Pancreas (tissue), 10 donors: ENCODE measurements around the gene IMMP2L. TPM values are rescaled to one million over a fixed set of nuclear protein-coding genes. Genes with fewer than 3 reads are reported as not detected.
"Not testable (repeated sequence)": the region's sequence is repeated elsewhere in the genome, so short reads cannot be mapped to it uniquely, and the experiment has no call there.

Source experiments
- ATAC-seq, 4 donors: fragments of 200-7000 bp; cut with Tn5 transposase; one replicate each; pipeline versions ENCODE4 v1.8.0 to v1.9.1; 2020; ENCODE audit warnings: mild to moderate bottlenecking in 4 of 4, moderate library complexity in 4 of 4
- DNase-seq, 6 donors: peaks; one replicate each; pipeline ENCODE4 v3.0.0-alpha.2; 2020
- FAIRE-seq: peaks from 2 replicates; lab custom pipeline; 2012; peaks lifted over from hg19 to GRCh38; lab: Jason Lieb, UNC
- H3K27ac ChIP-seq, 4 donors: fragments of 200-600 bp; sonication (generic); 1 replicate in 3 of 4; 2 replicates in 1 of 4; pipeline versions ENCODE4 v1.5.0 to v1.8.0; 2020
- H3K27me3 ChIP-seq, 4 donors: fragments of 200-600 bp; one replicate each; pipeline ENCODE4 v1.8.0; 2021
- H3K36me3 ChIP-seq, 3 donors: fragments of 200-600 bp; sonication (generic) in 1 of 3; one replicate each; pipeline versions ENCODE4 v1.5.0 to v1.8.0; 2020 to 2021
- H3K4me1 ChIP-seq, 3 donors: fragments of 200-600 bp; one replicate each; pipeline ENCODE4 v1.8.0; 2021
- H3K4me3 ChIP-seq, 4 donors: fragments of 200-600 bp; sonication (generic) in 2 of 4; one replicate each; pipeline versions ENCODE4 v1.5.0 to v1.8.0; 2020 to 2021
- H3K9me3 ChIP-seq, 4 donors: fragments of 200-600 bp; one replicate each; pipeline ENCODE4 v1.8.0; 2021
- WGBS, 2 donors: extraction: QIAGEN DNeasy Blood & Tissue Kit; methylation state at CpG; one replicate each; pipeline ENCODE4 v1.1.7; 2013; 5-methylcytosine and 5-hydroxymethylcytosine counted together
- intact Hi-C, 3 donors: fragments of 100-400 bp; cut with DNase I; formaldehyde crosslinking; loops; one replicate each; pipeline versions ENCODE4 v1.11.1 to v1.14.2; 2022
- polyA plus RNA-seq, 2 donors: library from polyadenylated mRNA; stranded (reverse); fragments of 200-250 nt; gene quantifications; one replicate each; pipeline ENCODE4 v1.2.3, GENCODE V29; 2013
- total RNA-seq, 6 donors: library from RNA; stranded (reverse); fragmentation: NEBNext Ultra II Directional in 4 of 6; extraction: Animal tissue kit (Norgen Biotek cat#: 25700) in 4 of 6; gene quantifications; one replicate each; pipeline versions ENCODE4 v1.2.1 to v1.2.4, GENCODE V29; 2021 to 2023
- TF ChIP-seq, protein P1 (sequence below), 4 donors: fragments of 200-600 bp; sonication (generic) in 3 of 4; IDR thresholded peaks; one replicate each; pipeline versions ENCODE4 v1.5.0 to v1.8.0; 2021; ENCODE audit warnings: antibody characterized with exemption in 4 of 4
- donor health status: healthy with polysubstance abuse.
- donor health status: DM: no; HTN: no; CAD: no; lungs with moderate emphysema.
- donor health status: DM: no; HTN: no; CAD: no.
- donor health status: control.
- donor health status: control.
- donor health status: Bipolar disorder and iron deficiency.
- donor health status: DM: yes; HTN: yes; CAD: no.
- donor health status: DM: no; HTN: no; CAD: no.
- donor health status: DM: no; HTN: no; CAD: no.
- donor health status: DM: yes; HTN: yes; CAD: no.

IMMP2L gene
- total and polyA plus RNA-seq, 8 donors = 7.3 to 30.0 (median 12.9) TPM

DNA sequence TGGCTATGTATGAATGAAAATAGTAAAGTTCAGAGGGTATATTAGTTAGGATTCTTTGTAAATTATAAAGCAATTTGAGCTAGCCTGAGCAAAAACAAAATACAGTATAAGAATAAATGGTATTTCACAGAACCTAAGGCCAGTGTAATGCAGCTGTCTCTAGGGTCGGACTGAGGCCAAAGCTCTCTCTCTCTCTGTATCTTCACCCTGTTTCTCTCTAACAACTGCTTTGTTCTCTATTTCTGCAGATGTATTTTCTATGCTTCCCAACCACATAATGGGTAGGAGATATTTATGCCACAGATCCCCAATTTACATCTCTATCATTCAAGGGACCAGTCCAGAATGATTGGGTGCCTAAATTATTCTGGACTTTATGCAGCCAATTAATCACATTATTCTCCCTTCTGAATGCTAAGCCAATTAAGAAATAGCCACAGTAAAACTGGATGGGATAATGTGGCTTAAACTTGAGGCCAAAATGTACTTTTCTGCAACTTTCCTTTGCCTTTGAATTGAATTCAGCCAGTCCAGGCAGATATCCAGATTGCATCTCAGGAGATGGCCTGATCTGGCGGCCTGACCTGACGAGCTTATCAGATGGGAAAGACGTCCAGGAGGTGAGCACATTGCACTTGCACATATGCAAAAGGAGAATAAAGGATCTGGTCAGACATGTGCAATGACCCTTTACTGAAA is 24.6 kb upstream of the IMMP2L start:
- FAIRE-seq (no peak), ATAC-seq (no peak), DNase-seq (no peak)
- TF ChIP-seq, protein P1, sequence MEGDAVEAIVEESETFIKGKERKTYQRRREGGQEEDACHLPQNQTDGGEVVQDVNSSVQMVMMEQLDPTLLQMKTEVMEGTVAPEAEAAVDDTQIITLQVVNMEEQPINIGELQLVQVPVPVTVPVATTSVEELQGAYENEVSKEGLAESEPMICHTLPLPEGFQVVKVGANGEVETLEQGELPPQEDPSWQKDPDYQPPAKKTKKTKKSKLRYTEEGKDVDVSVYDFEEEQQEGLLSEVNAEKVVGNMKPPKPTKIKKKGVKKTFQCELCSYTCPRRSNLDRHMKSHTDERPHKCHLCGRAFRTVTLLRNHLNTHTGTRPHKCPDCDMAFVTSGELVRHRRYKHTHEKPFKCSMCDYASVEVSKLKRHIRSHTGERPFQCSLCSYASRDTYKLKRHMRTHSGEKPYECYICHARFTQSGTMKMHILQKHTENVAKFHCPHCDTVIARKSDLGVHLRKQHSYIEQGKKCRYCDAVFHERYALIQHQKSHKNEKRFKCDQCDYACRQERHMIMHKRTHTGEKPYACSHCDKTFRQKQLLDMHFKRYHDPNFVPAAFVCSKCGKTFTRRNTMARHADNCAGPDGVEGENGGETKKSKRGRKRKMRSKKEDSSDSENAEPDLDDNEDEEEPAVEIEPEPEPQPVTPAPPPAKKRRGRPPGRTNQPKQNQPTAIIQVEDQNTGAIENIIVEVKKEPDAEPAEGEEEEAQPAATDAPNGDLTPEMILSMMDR (IDR thresholded peaks at IDR 0.05) = no peak
- Histone ChIP-seq H3K4me1 (no peaks in the 10 kb centered on the region), H3K27me3 (no peaks in the 10 kb centered on the region), H3K36me3 (no peaks in the 10 kb centered on the region), H3K27ac (no peak overlapping the region), H3K4me3 (no peak overlapping the region), H3K9me3 (no peaks in the 10 kb centered on the region)
- WGBS, 2 donors = 42 to 59% methylated on average over 4 of the region's 4 CpGs
- intact Hi-C loops = no loop called here

DNA sequence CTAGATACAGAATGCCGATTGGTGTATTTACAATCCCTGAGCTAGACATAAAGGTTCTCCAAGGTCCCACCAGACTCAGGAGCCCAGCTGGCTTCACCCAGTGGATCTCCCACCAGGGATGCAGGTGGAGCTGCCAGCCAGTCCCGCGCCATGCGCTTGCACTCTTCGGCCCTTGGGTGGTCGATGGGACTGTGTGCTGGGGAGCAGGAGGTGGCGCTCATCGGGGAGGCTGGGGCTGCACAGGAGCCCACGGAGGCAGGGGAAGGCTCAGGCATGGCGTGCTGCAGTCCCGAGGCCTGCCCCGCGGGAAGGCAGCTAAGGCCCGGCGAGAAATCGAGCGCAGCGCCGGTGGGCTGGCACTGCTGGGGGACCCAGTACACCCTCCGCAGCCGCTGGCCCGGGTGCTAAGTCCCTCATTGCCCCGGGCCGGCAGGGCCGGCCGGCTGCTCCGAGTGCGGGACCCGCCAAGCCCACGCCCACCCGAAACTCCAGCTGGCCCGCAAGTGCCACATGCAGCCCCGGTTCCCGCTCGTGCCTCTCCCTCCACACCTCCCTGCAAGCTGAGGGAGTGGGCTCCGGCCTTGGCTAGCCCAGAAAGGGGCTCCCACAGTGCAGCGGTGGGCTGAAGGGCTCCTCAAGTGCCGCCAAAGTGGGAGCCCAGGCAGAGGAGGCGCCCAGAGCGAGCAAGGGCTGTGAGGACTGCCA is 19.6 kb upstream of the IMMP2L start:
- ATAC-seq, H3K9me3 ChIP-seq, intact Hi-C loops, H3K27me3 ChIP-seq, H3K27ac ChIP-seq, FAIRE-seq, H3K4me3 ChIP-seq, H3K4me1 ChIP-seq, H3K36me3 ChIP-seq: not testable (repeated sequence)
- peak in 1 of 6 donors; percentile 43 for DNase-seq
- 92 to 95% methylated on average over 29 to 40 of the region's 40 CpGs for WGBS, 2 donors

DNA sequence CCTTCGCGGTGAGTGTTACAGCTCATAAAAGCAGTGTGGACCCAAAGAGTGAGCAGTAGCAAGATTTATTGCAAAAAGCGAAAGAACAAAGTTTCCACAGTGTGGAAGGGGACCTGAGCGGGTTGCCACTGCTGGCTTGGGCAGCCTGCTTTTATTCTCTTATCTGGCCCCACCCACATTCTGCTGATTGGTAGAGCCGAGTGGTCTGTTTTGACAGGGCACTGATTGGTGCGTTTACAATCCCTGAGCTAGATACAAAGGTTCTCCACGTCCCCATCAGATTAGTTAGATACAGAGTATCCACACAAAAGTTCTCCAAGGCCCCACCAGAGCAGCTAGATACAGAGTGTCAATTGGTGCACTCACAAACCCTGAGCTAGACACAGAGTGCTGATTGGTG is 18.9 kb upstream of the IMMP2L start:
- H3K9me3 ChIP-seq, DNase-seq, H3K27ac ChIP-seq, FAIRE-seq, H3K36me3 ChIP-seq, H3K4me1 ChIP-seq, intact Hi-C loops, H3K27me3 ChIP-seq, ATAC-seq, H3K4me3 ChIP-seq: not testable (repeated sequence)
- 76 to 80% methylated on average over 6 to 7 of the region's 7 CpGs for WGBS, 2 donors

DNA sequence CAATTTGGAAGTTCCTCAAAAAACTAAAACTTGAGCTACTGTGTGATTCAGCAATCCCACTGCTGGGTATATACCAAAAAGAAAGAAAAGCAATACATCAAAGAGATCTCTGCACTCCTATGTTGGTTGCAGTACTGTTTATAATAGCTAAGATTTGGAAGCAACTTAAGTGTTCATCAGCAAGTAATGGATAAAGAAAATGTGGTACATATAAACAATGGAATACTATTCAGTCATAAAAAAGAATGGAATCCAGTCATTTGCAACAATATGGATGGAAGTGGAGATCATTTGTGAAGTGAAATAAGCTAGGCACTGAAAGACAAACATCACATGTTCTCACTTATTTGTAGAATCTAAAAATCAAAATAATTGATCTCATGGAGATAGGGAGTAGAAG is 16.5 kb upstream of the IMMP2L start:
- DNase-seq = no peak
- no peak overlapping the region for H3K27ac ChIP-seq
- H3K9me3 ChIP-seq = no peaks in the 10 kb centered on the region
- TF ChIP-seq, protein P1 (IDR thresholded peaks at IDR 0.05) = no peak
- H3K4me3 ChIP-seq = no peak overlapping the region
- FAIRE-seq = no peak
- H3K4me1 ChIP-seq = no peaks in the 10 kb centered on the region
- H3K27me3 ChIP-seq = no peaks in the 10 kb centered on the region
- H3K36me3 ChIP-seq = no peaks in the 10 kb centered on the region
- intact Hi-C loops = no loop called here
- ATAC-seq = no peak

DNA sequence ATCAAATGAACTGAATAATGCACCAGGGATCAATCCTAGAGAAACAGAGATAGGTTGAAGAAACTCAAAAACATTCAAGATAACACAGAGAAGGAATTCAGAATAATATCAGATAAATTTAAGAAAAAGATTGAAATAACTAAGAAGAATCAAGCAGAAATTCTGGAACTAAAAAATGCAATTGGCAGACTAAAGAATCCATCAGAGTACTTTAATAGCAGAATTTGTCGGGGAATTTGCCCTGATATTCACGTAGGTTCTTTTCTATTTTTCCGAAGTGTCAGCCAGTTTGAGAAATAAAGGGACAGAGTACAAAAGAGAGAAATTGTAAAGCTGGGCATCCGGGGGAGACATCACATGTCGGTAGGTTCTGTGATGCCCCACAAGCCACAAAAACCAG is 9.4 kb upstream of the IMMP2L start:
- Histone ChIP-seq H3K27ac (no peak overlapping the region), H3K9me3 (no peaks in the 10 kb centered on the region), H3K4me3 (no peak overlapping the region), H3K27me3 (no peaks in the 10 kb centered on the region), H3K4me1 (no peaks in the 10 kb centered on the region), H3K36me3 (no peaks in the 10 kb centered on the region)
- TF ChIP-seq, protein P1 (IDR thresholded peaks at IDR 0.05) = no peak
- 83 to 91% methylated on average over 5 of the region's 5 CpGs for WGBS, 2 donors
- FAIRE-seq (no peak), ATAC-seq (no peak), DNase-seq (no peak)
- intact Hi-C loops = no loop called here
